IPS-NIHi7 (cell line): ENCODE results near the gene P2RX6.

ENCODE experiments used
- DNase-seq: peaks from one replicate; pipeline ENCODE4 v3.0.0; 2012; ENCODE audit warnings: mixed read lengths; ENCODE audit errors: extremely low spot score

The P2RX6 gene

DNA sequence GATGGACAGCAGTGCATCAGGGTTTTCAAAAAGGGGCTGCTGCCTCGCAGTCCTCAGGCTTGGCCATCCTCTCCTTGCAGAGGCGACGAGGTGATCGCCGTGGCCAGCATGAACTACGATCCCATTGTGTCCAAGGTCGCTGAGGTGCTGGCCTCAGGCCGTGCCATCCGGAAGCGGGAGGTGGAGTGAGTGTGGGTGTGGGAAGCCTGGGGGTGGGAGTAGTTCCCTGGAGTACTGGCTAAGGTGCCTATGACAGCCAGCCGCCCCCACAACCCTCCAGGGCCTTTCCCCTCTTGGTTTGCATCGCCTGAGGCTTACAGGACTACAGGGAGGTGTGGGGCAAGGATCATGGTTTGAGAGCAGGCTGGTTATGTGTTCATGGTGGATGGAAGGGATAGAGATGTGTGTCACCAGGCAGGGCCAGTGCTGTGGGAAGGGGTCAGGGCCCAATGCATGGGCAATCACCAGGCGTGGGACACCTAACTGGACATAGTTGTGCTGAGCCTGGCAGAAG, 35.0 kb upstream of the P2RX6 start:
- DNase-seq, result no peak

DNA sequence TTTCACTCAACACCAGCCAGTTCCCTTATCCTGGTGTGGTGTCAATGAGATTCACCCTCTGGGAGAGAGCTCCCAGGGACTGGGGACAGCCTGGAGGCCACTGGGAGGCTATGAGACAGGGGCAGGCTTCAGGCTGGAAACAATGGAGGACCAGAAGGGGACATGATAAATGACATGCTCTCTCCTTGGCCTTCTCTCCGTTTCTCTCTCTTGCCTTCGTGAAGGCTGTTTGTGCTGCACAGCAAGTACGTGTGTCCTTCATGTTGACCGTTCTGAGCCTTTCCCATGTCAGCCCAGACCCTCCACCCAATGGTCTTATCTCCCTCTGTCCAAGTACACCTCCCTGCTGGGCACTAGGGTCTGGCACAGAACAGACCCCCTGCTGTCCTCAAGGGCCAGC, 34.4 kb upstream of the P2RX6 start:
- DNase-seq, result no peak

DNA sequence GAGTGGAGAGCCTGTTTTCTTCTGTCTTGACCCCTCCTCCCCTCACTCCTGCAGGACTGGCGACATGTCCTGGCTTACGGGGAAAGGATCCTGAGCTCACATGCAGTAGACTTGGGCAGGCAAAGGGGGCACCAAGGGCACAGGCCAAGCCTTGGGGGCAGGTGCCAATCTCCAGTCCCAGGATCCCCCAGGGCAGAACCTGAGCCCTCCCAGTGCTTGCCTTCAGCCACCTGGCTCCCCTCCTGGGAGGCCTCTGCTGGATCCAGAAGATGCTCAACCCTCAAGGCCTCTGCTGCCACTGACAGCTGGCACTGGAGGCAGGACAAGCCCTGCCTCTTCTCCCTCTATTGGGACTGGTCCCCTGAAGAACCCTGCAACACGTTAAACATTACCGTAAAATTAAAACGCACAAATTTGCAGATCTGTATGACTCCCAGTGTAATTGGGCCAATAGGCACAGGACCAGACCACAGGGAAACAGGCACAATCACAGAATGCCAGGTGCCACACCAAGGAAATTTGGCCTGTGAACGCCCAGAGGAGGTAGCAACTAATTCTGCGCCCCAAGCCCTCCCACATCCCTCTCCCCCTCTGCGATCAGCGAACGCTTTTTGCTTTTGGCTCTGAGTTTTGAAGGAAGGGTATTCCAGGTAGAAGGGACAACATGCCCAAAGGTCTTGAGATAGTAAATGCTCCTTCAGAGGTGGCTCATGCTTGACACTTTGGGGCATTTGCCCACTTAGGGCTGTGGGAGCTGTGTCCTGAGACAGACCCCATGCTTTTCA, 33.8 kb upstream of the P2RX6 start:
- DNase-seq, result no peak

DNA sequence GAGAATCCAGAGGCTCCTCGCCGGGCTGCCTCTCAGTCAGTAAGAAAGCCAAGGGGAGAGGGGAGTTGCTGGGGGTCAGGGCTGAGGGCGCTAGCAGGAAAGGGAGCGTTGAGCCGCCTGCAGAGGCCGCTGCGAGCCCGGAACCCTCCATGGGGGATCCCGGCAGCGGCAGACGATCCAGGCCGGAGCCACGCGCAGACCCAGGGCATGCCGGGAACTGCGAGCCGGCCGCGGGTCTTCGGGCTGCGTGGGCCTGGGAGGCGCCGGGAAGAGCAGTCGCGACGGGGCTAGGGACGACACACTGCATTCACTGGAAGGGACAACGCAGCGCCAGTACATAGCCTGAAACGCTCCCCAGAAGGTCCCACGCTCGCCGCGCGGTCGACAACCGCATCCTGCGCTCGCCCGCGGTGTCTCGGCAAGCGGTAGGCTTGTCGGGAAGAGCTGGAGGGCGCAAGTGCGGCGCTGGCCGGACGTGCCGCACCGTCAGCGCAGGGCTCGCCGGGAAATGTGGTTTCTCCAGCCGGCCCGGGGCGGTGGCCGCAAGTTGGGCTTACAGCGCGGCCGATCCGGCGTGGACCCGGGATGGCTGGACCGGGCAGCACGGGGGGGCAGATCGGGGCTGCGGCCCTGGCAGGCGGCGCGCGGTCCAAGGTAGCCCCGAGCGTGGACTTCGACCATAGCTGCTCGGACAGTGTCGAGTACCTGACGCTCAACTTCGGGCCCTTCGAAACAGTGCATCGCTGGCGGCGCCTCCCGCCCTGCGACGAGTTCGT, 33.0 kb upstream of the P2RX6 start, which contains the start of gene LZTR1:
LZTR1 (plus strand) TSS at position 511 of the 776 bp plus-strand sequence; CDS start at position 586, 75 bp downstream.
- DNase-seq, result peak; percentile 84

DNA sequence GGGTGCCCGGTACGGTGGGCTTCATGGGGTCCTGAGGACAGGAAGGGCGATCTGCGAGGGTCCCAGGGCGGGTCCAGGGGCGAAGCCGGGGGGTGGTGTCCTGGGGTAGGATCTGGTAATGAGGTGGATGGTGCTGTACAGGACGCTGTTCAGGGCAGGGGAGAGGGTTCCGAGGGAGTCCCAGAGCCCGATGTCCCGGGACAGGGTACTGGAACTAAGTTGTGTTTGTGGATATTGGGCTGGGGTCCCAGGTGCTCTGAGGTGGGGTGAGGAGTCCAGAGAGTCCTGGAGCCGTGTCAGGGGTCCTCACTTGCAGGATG, 32.4 kb upstream of the P2RX6 start:
- no peak for DNase-seq

DNA sequence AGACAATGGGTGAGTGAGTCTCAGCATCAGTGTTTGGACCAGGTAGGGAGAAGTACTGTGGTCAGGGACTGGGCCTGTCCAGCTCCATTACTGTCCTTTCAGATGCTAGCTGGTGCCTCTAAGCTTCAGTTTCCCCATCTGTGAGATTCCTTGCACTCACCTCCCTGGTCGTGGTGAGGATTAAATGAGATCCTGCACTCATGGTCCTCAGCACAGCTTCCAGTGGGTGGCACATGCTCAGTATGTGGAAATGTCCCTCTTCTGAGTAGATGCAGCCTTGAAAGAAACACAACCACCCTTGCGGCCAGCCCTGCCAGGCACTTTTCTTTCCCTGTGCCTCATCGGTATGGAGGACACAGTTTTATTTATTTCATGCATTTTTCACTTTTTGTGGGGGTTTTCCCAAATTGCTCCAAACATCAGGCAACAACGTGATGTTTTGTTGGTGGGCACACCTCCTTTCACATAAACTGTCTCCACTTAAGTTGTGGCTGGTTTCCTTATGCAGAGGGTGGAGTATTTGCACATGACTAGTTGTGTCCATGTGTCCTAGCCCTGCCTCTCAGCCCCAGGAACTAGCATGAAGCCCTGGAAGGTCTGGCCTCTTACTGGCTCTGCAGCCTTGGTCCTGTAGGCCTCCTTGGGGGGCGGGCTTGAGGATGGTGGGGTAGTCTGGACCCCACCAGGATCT, 31.7 kb upstream of the P2RX6 start:
- no peak for DNase-seq

DNA sequence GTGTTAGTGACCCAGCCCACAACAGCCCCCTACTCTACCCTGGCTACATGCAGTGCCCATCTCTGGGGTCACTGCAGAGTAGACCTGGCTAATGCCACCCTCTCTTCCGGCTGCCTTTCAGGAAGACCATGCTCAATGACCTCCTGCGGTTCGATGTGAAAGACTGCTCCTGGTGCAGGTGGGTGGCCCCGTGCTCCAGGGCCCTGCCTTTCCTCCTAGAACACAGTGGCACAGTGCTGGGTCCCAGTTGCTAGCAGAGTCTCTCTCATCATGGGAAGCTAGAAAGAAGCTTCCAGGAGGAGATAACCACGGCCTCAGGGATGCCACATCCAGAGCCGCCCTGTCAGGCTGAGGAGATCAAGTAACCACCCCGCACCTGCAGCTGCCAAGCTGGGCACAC, 29.2 kb upstream of the P2RX6 start:
- no peak for DNase-seq

DNA sequence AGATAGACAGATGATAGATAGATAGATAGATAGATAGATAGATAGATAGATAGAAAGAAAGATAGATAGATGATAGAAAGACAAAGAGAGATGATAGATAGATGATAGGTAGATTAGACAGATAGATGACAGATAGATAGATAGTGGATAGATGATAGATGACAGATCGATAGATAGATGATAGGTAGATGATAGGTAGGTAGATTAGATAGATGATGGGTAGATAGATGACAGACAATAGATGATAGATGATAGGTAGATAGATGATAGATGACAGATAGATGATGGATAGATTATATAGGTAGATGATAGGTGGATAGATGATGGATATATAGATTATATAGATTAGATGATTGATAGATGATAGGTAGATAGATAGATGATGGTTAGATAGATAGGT, 28.6 kb upstream of the P2RX6 start:
- no peak for DNase-seq

DNA sequence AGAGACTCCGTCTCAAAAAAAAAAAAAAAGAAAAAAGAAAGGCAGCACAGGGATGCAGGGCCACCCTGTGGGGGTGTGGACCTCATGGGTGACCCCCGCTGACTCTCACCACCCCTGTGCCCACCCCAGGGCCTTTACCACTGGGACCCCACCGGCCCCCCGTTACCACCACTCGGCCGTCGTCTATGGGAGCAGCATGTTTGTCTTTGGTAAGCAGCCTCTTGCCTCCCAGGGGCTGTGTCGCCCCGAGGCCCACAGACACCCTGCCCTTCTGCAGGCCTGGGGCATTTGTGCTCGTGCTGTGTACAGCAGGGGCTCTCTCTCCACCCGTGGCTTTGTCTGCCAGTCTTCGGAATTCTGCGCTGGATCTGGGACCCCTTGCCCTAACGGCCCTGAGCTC, 27.6 kb upstream of the P2RX6 start:
- no peak for DNase-seq

DNA sequence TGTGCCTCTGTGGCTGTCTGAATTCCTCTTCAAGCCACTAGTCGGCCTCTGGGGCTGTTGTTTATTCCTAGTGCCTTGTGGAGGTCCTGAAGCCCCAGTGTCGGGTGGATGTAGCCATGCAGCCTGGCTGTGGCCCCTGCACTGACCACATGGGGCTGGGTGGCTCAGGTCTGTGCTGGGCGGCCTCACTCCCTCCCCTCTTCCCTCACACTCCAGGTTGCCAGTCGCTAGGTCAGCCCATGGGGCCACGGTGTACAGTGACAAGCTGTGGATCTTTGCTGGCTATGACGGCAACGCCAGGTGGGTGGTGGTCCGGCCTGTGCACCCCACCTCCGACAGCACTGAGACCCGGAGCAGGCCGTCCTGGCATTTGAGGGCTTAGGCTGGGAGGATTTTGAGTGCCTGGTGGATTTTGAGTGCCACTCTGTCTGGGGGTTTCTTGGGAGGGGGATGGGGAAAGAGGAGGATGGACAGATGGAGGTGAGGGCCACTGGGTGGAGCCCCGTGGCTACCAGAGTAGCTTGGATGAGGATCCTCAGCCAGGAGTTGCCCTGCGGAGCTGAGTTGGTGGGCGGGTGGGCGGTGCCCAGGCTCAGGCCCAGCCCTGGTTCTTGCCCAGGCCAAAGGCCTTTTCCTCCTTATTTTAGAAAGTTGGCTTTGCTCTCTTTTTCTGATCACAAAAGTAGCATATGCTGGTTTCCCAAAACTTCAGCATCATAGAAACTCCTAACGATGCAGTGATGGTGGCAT, 26.2 kb upstream of the P2RX6 start:
- no peak for DNase-seq

DNA sequence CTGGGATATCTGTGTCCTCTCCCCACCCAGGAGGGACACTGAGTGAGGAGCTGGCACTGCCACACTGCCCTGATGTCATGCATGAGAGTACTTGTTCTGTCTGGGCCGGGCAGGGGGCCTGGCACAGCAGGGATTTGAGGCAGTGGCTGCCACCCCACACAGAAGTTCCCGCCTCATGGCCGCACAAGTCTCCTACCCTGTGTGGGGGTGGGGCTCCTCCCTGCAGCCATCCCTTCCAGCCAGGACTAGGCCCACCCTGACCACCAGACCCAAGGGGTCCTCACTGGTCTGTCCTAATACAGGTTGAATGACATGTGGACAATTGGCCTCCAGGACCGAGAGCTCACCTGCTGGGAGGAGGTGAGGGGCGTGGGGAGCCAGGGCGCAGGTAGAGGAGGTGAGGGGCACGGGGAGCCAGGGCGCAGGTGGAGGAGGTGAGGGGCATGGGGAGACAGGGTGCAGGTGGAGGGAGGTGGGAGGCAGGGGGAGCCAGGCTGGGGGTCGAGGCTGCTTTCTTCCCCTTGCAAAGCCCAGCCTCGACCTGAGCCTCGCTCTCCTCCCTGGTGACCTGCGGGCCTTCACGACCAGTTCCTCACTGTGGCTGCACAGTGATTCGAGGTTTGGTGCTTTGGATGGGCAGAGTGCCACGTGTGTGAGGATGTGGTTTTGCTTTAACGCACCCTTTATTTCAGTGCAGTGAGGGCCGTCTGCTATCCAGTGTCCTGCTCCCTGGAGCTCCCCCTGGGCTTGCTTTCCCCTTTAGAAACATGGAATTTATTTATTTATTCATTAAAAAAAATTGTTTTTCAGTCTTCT, 25.4 kb upstream of the P2RX6 start:
- DNase-seq, result no peak

DNA sequence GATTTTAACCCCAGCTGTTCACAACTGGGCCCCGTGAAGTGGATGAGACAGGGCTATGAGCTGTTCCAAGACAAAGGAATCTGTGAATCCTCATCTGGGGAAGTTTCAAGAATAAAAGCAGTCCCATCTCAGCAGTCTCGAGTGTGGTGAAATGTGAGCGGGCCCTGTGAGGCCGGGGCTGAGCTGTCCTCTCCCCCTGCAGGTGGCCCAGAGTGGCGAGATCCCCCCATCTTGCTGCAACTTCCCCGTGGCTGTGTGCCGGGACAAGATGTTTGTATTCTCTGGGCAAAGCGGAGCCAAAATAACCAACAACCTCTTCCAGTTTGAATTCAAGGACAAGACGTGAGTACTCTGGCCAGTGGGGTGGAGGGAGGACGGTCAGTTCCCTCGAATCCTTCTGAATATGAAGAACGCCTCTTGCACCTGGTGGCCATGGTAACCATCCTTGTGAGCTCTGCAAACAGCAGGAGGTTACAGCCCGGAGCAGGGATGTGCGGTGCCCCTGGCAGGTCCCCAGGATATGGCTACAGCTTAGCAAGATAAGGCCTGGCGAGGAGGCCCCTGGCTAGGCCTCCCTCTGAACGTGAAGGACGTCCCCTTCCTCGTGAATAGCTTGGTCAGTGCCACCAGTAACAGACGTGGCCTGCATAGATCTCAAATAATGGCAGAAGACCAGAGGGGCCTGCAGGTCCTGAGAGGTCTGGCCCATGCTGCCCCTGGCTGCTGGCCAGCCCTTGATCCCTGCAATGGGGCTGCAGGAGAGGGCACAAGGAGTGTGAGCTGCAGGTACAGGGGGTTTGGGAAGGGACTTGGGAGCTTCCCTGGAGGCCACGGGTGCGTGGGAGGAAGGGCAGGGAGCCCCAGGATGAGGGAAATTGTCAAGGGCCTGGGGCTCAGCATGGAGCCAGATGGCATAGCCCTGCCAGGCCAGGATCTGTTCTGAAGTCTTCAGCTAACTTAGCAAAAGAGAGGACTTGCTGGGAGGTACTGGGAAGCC, 24.5 kb upstream of the P2RX6 start:
- no peak for DNase-seq

DNA sequence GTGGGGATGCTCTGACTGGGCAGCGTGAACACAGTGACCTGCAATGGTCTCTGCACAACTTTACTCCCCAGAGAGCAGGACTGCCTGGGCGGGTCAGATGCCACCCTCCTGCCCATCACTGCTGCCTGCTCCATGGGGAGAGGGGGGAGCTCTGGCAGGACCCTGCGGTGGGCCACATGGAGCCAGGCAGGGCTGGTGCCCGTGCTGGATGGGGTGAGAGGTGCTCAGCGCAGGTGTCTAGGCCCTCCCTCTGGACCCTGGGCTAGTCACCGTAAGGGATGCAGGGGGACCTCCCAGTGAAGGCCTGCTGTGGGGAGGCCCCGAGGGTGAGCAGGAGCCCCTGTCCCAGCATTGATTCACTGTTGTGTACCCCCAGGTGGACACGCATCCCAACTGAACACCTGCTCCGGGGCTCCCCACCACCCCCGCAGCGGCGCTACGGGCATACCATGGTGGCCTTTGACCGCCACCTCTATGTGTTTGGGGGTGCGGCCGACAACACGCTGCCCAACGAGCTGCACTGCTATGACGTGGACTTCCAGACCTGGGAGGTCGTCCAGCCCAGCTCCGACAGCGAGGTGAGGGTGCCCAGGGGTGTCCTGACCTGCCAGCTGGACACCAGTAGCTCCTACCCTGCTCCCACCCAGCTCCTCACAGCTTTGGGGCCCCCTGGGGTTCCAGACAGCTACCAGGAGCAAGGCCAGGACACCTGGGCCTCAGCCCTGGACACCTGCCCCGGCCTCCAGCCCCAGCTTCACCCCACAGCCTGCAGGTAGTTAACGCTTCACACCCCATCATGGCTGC, 23.5 kb upstream of the P2RX6 start:
- DNase-seq, result no peak

DNA sequence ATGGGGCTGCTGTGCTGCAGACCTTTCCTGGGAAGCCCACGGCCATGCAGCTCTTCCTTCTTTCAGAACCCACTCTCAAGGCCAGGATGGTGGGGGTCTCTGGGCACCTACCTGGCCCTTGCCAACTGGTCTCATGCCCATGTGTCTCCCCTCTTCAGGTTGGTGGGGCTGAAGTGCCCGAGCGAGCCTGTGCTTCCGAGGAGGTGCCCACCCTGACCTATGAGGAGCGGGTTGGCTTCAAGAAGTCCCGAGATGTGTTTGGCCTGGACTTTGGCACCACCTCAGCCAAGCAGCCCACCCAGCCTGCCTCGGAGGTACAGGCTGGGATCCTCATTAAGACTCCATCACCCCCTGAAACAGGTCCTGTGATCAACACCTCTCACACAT, 22.9 kb upstream of the P2RX6 start:
- DNase-seq, result no peak

DNA sequence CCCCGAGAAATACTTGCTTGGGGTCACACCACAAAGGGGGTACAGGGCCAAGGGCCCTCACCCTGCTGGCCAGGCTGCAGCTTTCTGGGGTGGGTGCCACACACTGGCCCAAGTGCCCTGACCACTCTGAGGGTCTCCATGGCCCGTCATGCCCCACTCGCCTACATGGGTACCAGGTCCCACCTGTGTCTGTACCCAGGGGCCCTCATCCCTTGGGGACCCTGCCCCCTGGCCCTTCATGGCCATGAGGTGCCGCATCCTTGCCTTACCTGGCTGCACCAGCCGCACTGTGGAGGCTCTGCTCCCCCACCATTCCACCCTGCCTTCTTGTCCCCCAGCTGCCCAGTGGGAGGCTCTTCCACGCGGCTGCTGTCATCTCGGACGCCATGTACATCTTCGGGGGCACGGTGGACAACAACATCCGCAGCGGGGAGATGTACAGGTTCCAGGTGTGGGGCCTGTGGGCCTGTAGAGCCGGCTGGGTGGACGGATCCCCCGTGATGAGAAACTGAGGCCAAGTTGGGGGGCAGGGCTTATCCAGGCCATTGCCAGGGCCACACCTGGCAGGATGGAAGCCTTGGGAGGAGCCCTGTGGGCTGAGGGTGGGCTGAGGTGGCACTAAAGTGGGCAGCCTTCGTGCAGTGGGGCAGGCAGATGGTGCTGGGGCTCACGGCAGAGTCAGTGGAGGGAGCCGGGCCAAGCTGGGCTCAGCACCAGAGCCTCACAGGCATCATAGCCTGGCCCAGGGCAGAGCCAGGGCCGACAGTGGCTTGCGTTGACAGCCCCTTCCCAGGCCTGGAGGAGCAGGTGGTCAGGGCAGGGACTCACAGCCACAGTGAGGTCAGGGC, 22.3 kb upstream of the P2RX6 start:
- no peak for DNase-seq

DNA sequence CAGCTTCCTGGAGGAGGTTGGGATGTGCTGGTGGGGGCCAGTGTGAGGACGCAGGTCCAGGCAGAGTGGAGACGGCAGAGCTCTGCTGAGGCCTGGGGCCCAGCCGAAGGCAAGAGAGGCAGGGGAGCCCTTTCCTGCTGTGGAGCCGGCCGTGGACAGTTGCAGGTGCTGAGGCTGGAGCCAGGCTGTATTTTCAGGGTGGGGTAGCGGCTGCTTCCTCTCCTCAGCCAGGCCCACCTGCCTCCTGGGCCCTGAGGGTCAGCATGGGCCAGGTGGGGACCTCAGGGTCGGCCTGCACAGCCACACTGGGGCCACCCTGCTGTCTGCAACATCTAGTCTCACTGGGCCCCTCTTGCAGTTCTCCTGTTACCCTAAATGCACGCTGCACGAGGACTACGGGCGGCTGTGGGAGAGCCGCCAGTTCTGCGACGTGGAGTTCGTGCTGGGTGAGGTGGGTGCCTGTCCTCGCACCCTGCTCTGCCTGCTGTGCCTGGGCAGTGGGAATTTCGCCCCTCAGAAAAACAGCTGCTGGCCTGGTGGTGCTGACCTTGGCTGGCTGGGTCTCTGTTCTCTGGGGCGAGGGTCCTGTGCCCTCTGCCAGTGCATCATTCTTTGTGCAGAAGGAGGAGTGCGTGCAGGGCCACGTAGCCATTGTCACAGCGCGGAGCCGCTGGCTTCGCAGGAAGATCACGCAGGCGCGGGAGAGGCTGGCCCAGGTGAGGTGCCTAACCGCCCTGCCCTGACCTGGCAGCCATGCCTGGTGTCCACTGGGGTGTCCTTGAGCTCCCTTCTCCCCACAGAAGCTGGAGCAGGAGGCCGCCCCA, 21.4 kb upstream of the P2RX6 start:
- DNase-seq, result no peak
